ENCODE measurements around the gene CCNB1.

- TF ChIP-seq CTCF (IDR thresholded peaks at IDR 0.05) (no peak), POLR2A (IDR thresholded peaks at IDR 0.05) (no peak)
These were observed 37.5 kb upstream of the CCNB1 start for GRCh38 chr5:69129413-69129812.
